ENCODE data around the gene RGS9BP. TPM values are rescaled to one million over a fixed set of nuclear protein-coding genes. Genes with fewer than 3 reads are reported as not detected.

The RGS9BP gene, protein sequence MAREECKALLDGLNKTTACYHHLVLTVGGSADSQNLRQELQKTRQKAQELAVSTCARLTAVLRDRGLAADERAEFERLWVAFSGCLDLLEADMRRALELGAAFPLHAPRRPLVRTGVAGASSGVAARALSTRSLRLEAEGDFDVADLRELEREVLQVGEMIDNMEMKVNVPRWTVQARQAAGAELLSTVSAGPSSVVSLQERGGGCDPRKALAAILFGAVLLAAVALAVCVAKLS
- total RNA-seq = 1.6 TPM

DNA sequence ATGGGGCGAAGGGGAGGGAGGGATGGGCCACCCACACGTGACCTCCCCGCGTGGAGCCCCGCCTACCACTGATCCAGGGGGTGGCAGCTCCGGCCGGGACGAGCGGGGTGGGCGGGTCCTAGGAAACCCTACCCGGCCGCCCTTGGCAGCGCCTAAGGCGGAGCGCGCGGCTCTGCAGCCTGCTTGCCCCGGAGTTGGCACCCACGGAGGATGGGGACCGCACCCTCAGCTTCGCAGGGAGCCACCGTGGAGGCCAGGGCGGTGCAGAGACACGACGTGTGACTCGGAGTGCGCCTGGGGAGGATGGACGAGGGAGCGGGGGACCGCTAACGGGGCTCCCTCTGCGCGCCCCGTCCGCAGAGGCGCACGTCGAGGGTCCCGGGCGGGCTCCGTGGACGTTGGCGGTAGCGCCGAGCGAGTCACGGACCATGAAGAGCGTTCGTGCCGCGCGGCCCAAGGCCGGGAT is at the start of gene RGS9BP:
TSS of gene RGS9BP (plus strand) at position 129 of the 466 bp plus-strand sequence. CDS start 416 bp downstream, outside the sequence.

DNA sequence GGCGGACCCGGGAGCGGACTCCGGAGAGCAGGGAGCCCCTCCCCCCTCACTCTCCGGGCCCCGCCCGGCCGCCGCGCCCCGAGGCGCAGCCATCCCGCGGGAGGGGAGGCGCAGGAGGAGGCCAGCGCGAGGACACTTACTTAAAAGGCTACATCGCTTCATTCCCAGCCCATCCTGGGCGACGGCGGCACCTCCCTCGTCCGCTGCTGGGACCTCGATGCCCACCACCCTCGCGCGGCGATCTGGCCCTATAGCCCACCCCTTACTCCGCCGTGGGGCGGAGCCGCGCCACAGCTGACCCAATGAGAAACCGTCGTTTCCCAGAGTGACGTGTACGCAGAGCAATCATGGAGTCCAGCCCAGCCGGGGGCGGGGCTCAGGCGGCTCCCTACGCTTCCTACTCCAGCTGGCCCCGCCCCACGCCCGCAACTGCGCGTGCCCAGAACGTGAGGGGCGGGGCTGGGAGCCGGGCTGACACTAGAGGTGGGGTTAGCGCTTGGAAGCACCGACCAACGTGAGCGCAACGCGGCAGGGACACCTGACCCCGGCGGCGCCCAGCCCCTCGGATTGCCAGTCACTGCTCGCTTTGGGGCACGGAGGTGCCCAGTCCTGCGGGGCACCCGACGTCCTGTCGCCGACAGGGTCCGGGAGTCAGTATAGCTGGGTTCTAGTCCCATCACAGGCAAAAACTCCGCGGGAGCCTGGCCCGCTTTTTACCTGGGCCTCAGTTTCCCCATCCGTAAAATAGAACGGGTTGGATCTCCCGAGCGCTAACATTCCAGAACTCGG is 523 bp upstream of the RGS9BP start, which contains the start of gene ANKRD27:
TSS of gene ANKRD27 (minus strand) at position 250 of the 789 bp plus-strand sequence. CDS start 16,165 bp downstream, outside the sequence.

DNA sequence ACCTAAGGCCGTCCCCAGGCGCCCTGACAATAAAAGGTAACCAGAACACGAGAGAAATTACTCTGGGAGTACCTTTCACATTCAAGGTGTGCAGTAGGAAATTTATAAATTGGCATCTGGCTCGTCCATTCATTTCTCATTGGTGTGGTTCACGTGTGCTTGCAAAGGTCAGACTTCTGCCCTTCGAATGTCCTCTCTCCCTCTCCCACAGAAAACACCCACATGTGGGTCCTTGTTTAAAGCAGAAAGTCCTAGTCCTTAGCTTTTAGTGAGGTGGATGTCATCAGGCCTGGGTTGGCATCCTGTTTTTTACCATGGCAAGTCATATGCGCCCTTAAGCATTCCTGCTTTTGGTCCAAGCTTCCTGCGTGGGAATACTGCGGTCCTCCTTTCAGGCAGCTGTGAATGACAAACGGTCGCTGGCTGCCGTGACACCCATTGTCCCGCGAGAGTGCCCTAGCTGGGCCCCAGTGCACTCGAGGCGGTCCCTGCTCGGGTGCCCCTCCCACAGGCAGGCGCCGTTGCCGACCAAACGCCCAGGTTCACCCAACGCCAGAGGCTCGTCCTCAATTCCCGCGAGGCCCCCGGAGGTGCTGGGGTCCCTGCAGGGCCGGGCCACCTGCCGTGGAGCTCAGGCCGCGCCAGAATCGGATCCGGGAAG is 15.8 kb downstream of the RGS9BP start, which contains the start of gene NUDT19:
TSS of gene NUDT19 (plus strand) at position 531 of the 661 bp plus-strand sequence. CDS start 140 bp downstream, outside the sequence.

DNA sequence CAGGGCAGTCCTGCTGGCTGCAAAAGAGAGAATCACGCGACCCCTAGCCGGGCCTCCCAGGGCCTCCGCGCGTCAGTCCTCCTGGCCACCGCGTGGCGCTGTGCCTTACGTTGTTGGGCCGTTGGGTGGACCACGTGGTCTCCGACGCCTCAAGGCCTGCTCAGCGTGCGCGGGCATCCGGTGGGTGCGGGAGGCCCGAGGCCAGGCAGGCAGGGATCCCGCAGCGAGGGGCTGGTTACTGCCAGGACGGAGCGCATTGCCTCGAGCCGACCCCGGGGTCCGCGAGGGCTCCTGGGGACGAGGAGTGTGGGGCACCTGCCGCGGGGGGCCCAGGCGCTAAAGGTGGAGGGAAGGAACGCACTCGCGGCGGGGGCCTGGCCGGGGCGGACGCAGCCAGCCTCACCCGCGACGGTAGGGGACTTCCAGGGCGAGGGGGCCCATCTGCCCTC is 44.0 kb downstream of the RGS9BP start, which contains the start of gene TDRD12:
TSS of gene TDRD12 (plus strand) at position 157 of the 449 bp plus-strand sequence. CDS start 306 bp downstream, outside the sequence.

Small RNAs within 50 kb of the gene (small RNA-seq; reads per million reads assigned to genes)
- gene RN7SL789P = not detected

Other genes with a start within 250 kb of the RGS9BP start
- 47.1 TPM for gene PDCD5, start 94.7 kb upstream of the RGS9BP start, total RNA-seq
- gene ANKRD27, start 668 bp upstream of the RGS9BP start, total RNA-seq = 24.9 TPM
- gene NUDT19, start 16.0 kb downstream of the RGS9BP start, total RNA-seq = 8.1 TPM
- gene TDRD12, start 43.9 kb downstream of the RGS9BP start, total RNA-seq = 3.2 TPM
- gene SLC7A9, start 193.9 kb downstream of the RGS9BP start, total RNA-seq = 0.69 TPM

Measured in diencephalon (tissue), 1 donor.